ENCODE results near the gene TARS3. TPM values are rescaled to one million over a fixed set of nuclear protein-coding genes. Genes with fewer than 3 reads are reported as not detected.

Gene TARS3
- total RNA-seq, 1 experiment from 2014 or later = 9.5 TPM

- CTCF ChIA-PET = interaction anchor here (0.6 kb wide), 1 partner anchor 1086 kb away, joined by 3 read pairs; no protein-coding TSS in a partner anchor
- POLR2A ChIA-PET = no interaction called here
- no peak for ATAC-seq
- TF ChIP-seq GRHL2 (CRISPR knock-in tag; IDR thresholded peaks at IDR 0.05; ENCODE audit: insufficient replicate concordance, severe bottlenecking) (no peak), ZNF232 (CRISPR knock-in tag; IDR thresholded peaks at IDR 0.05) (no peak), ZNF263 (CRISPR knock-in tag; IDR thresholded peaks at IDR 0.05; ENCODE audit: low read depth) (no peak), NR1H2 (CRISPR knock-in tag; IDR thresholded peaks at IDR 0.05) (no peak), MXD4 (CRISPR knock-in tag; IDR thresholded peaks at IDR 0.05; ENCODE audit: borderline replicate concordance) (no peak), STAT6 (CRISPR knock-in tag; conservative IDR thresholded peaks at IDR 0.05; ENCODE audit: low read depth) (no peak), ZNF512 (CRISPR knock-in tag; IDR thresholded peaks at IDR 0.05; ENCODE audit: borderline replicate concordance) (no peak), KAT7 (CRISPR knock-in tag; IDR thresholded peaks at IDR 0.05; ENCODE audit: borderline replicate concordance) (no peak), ZNF219 (CRISPR knock-in tag; IDR thresholded peaks at IDR 0.05; ENCODE audit: borderline replicate concordance) (no peak), NR3C1 (CRISPR knock-in tag; conservative IDR thresholded peaks at IDR 0.05; ENCODE audit: low read depth) (no peak), ESRRA (CRISPR knock-in tag; IDR thresholded peaks at IDR 0.05; ENCODE audit: borderline replicate concordance) (no peak), IRF1 (CRISPR knock-in tag; IDR thresholded peaks at IDR 0.05) (no peak), FOXP4 (CRISPR knock-in tag; IDR thresholded peaks at IDR 0.05) (no peak), ZNF121 (CRISPR knock-in tag; IDR thresholded peaks at IDR 0.05) (no peak), ARID4B (CRISPR knock-in tag; IDR thresholded peaks at IDR 0.05; ENCODE audit: borderline replicate concordance) (no peak), PRRX2 (CRISPR knock-in tag; IDR thresholded peaks at IDR 0.05) (no peak)
- Mint-ChIP-seq H3K27me3 (ENCODE audit: low read depth) (no peaks in the 10 kb centered on the region; the same call in 1 of the 2 replicates), H3K4me1 (peaks cover 4% of the 10 kb centered on the region; the same call in 1 of the 2 replicates), H3K9me3 (no peaks in the 10 kb centered on the region), H3K4me3 (no peak overlapping the region), H3K36me3 (peaks cover 27% of the 10 kb centered on the region), H3K27ac (no peak overlapping the region)
- no peak for DNase-seq (ENCODE audit: low spot score)
These were observed 5.4 kb downstream of the TARS3 start for GRCh38 chr15:101718896-101719295.
